ENCODE measurements around the gene KCNG2. TPM values are rescaled to one million over a fixed set of nuclear protein-coding genes. Genes with fewer than 3 reads are reported as not detected.

Gene KCNG2
- total and polyA plus RNA-seq, 12 donors: 0.16 to 0.79 (median 0.24) TPM; not detected in 7

DNA sequence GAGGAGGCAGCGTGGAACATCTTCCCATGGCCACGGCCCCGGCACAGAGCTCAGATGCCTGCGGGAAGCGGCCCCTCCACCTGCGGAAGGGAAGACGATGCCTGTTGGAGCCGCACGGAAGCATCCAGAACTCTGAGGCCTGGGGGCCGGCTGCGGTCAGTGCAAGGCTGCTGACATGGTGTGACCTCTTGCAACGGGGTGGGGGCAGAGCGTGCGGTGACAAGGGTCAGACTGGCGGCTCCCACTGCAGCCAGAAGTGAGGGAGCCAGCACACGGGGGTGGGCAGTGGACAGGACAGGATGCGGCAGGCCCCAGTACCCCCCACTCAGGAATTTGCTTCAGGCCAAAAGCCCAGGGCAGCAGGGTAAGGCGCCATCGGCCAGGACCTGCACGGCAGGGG is 104.9 kb downstream of the KCNG2 start:
- DNase-seq (no peak), ATAC-seq (no peak)
- Histone ChIP-seq H3K27me3 (no peaks in the 10 kb centered on the region), H3K4me1 (peaks cover 0 to 3% (median 0%) of the 10 kb centered on the region in 9 donors), H3K4me3 (no peak overlapping the region), H3K9me3 (peaks cover 0 to 37% (median 0%) of the 10 kb centered on the region in 11 donors), H3K36me3 (peaks cover 0 to 38% (median 17%) of the 10 kb centered on the region in 9 donors), H3K27ac (no peak overlapping the region)
- intact Hi-C loops (cut with DNase I): no loop called here
- TF ChIP-seq, protein P1, sequence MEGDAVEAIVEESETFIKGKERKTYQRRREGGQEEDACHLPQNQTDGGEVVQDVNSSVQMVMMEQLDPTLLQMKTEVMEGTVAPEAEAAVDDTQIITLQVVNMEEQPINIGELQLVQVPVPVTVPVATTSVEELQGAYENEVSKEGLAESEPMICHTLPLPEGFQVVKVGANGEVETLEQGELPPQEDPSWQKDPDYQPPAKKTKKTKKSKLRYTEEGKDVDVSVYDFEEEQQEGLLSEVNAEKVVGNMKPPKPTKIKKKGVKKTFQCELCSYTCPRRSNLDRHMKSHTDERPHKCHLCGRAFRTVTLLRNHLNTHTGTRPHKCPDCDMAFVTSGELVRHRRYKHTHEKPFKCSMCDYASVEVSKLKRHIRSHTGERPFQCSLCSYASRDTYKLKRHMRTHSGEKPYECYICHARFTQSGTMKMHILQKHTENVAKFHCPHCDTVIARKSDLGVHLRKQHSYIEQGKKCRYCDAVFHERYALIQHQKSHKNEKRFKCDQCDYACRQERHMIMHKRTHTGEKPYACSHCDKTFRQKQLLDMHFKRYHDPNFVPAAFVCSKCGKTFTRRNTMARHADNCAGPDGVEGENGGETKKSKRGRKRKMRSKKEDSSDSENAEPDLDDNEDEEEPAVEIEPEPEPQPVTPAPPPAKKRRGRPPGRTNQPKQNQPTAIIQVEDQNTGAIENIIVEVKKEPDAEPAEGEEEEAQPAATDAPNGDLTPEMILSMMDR (IDR thresholded peaks at IDR 0.05): no peak
- 97 to 98% methylated on average over 20 of the region's 20 CpGs for WGBS, 2 donors

DNA sequence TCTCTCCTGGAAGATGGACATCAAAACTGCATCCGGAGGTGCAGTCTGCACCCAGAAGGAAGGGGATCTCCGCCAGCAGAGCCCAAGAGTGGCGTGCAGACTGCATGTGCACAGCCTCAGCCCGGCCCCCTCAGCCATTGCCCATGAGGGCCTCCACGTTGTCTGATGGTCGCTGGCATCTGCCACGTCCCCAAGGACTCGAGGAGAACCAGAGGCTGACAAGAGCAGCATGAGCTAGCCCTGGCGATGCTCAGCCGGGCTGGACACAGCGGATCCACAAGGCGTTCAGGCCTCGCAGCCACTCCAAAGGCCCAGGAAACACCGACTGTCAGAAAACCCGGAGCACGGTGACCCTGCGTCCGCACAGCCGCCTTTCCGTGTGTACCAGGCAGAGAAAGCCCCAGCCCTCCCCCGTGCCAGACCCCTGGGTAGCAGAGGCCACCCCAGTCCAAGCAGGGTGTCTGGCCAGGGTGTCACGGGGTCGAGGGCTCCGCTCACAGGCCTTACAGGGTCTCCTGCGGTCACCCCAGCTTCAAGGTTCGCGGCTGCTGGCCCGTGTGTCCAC is 105.4 kb downstream of the KCNG2 start:
- Histone ChIP-seq H3K27ac (no peak overlapping the region), H3K4me1 (peaks cover 0 to 3% (median 0%) of the 10 kb centered on the region in 9 donors), H3K36me3 (peaks cover 0 to 43% (median 17%) of the 10 kb centered on the region in 9 donors), H3K9me3 (peaks cover 0 to 31% (median 0%) of the 10 kb centered on the region in 11 donors), H3K4me3 (no peak overlapping the region), H3K27me3 (no peaks in the 10 kb centered on the region)
- DNase-seq: no peak
- ATAC-seq: peak in 1 of 8 donors; percentile 4
- intact Hi-C loops (cut with DNase I): no loop called here
- 97 to 98% methylated on average over 28 of the region's 28 CpGs for WGBS, 2 donors
- TF ChIP-seq, protein P1 (IDR thresholded peaks at IDR 0.05): no peak

DNA sequence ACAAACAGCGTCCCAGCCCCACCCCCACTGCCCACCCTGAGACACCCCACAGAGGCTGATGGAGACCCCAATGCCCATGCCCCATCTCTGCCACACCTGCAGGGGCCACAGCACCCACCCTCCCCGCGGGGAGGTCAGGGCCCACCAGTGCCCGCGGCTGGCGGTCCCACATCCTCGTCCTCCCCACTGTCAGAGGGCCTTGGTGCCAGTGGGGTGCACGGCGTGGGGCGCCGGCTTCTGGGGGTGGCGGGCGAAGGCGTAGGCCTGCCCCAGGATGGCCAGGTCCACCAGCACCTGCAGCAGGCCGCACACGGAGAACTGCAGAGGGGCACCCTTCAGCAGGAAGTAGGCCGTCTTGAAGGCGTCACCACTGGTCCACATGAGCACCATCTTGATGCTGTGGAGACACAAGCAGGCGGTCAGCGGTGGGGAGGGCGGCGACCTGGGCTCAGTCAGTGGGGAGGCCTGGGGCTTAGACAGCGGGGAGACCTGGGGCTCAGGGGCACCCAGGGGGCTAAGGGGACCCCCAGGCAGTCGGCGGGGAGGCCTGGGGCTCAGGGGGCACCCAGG is 106.1 kb downstream of the KCNG2 start:
- DNase-seq (no peak), ATAC-seq (peak in 1 of 8 donors; percentile 7)
- Histone ChIP-seq H3K4me3 (no peak overlapping the region), H3K27me3 (no peaks in the 10 kb centered on the region), H3K9me3 (peaks cover 0 to 24% (median 0%) of the 10 kb centered on the region in 11 donors), H3K27ac (no peak overlapping the region), H3K36me3 (peaks cover 0 to 46% (median 18%) of the 10 kb centered on the region in 9 donors), H3K4me1 (peaks cover 0 to 3% (median 0%) of the 10 kb centered on the region in 9 donors)
- TF ChIP-seq, protein P1 (IDR thresholded peaks at IDR 0.05): no peak
- intact Hi-C loops (cut with DNase I): no loop called here
- WGBS, 2 donors: 96 to 99% methylated on average over 25 of the region's 25 CpGs

DNA sequence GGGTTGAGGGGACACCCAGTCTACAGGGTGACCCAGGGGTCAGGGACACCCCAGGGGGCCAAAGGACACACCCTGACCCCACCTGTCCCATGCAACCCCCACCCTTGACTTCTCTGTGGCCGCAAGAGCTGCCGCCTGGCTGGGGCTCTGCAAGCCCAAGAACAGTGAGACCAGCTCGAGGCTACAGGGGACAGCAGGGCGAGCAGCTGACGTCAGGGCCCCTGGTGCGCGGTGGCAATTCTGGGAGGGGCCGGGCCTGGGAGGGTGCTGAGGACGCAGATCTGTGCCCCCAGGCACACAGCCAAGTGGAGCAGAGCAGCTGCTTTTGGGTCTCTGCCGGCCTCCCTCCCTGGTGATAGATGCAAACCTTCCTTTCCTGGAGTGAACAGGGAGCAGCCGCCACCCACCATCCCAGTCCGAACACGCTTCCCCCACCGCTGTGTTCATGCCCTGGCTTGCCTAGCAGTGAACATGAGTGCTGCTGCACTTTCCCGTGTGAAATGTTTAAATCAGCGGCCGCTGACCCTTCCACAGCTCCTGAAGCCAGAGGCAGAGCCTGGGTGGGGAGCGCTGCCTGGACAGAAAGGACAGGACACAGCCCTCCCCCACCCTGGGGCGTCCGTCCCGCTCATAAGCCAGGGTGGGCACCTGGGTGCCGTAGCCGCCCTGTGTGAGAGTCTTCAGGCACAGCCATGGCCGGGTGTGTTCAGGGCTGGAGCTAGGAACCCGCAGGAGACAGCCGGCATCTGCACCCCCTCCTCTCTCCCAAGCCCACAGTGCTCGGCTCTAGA is 106.8 kb downstream of the KCNG2 start:
- Histone ChIP-seq H3K4me1 (peaks cover 0 to 3% (median 0%) of the 10 kb centered on the region in 9 donors), H3K27ac (no peak overlapping the region), H3K9me3 (peaks cover 0 to 17% (median 0%) of the 10 kb centered on the region in 11 donors), H3K4me3 (no peak overlapping the region), H3K27me3 (no peaks in the 10 kb centered on the region), H3K36me3 (peaks cover 0 to 50% (median 21%) of the 10 kb centered on the region in 9 donors)
- TF ChIP-seq, protein P1 (IDR thresholded peaks at IDR 0.05): no peak
- intact Hi-C loops (cut with DNase I): no loop called here
- WGBS, 2 donors: 96 to 97% methylated on average over 27 of the region's 27 CpGs
- peak in 2 of 8 donors; percentile 6 to 10 for ATAC-seq
- DNase-seq: no peak
